Naive thymus-derived CD4-positive, alpha-beta T cell (primary cell): ENCODE data around the gene TSPAN4. TPM values are rescaled to one million over a fixed set of nuclear protein-coding genes. Genes with fewer than 3 reads are reported as not detected.
A peak's percentile ranks its signal among the peaks of the same experiment; 100 is the strongest.

ENCODE experiments used
- ATAC-seq: fragments of 150-1000 bp; cut with Tn5 transposase; 2 replicates; pipeline ENCODE4 v1.10.0; 2021; ENCODE audit warnings: mild to moderate bottlenecking, moderate library complexity
- CTCF ChIA-PET: fragments of 350-600 bp; sonication (Branson Sonifier 250); formaldehyde crosslinking; loops from one replicate; lab custom pipeline; 2021; ENCODE audit warnings: antibody characterized with exemption; lab: Charles Lee
- POLR2A ChIA-PET: fragments of 350-600 bp; sonication (Branson Sonifier 250); formaldehyde crosslinking; loops from one replicate; lab custom pipeline; 2021; ENCODE audit warnings: antibody characterized with exemption, inconsistent platforms; lab: Charles Lee
- DNase-seq, 9 donors: peaks; one replicate each; pipeline versions ENCODE4 v3.0.0 to v3.0.0-alpha.2; 2020 to 2022; ENCODE audit warnings: mixed read lengths in 1 of 9
- H3K27ac ChIP-seq: one replicate; pipeline ENCODE4 v1.7.0; 2013; ENCODE audit warnings: mild to moderate bottlenecking, low read depth, low read length, moderate library complexity
- H3K27me3 ChIP-seq, 2 donors: one replicate each; pipeline ENCODE4 v1.7.0; 2013; ENCODE audit warnings: low read length in 2 of 2, mild to moderate bottlenecking in 2 of 2, moderate library complexity in 2 of 2; ENCODE audit not compliant: control insufficient read depth in 2 of 2, insufficient read depth in 2 of 2
- H3K36me3 ChIP-seq, 3 experiments: 1 replicate in 2 of 3; 2 replicates in 1 of 3; pipeline ENCODE4 v1.7.0; 2013; ENCODE audit warnings: low read length in 3 of 3, mild to moderate bottlenecking in 3 of 3, moderate library complexity in 1 of 3; ENCODE audit not compliant: insufficient read depth in 3 of 3, control insufficient read depth in 2 of 3
- H3K4me1 ChIP-seq, 2 donors: one replicate each; pipeline ENCODE4 v1.7.0; 2013; ENCODE audit warnings: low read length in 2 of 2, mild to moderate bottlenecking in 2 of 2, moderate library complexity in 1 of 2; ENCODE audit not compliant: control insufficient read depth in 2 of 2, insufficient read depth in 2 of 2
- H3K4me3 ChIP-seq: 2 replicates; pipeline ENCODE4 v1.7.0; 2013; ENCODE audit warnings: mild to moderate bottlenecking, low read length
- H3K9me3 ChIP-seq, 3 experiments: 1 replicate in 2 of 3; 2 replicates in 1 of 3; pipeline ENCODE4 v1.7.0; 2013; ENCODE audit warnings: low read length in 3 of 3; ENCODE audit not compliant: control insufficient read depth in 2 of 3
- H3K27ac Mint-ChIP-seq, 9 donors: one replicate each; pipeline ENCODE4 v1.8.0; 2020 to 2022; ENCODE audit warnings: mixed read lengths in 9 of 9, mild to moderate bottlenecking in 8 of 9, moderate library complexity in 5 of 9, inconsistent platforms in 2 of 9
- H3K27me3 Mint-ChIP-seq, 5 donors: one replicate each; pipeline ENCODE4 v1.8.0; 2021 to 2022; ENCODE audit warnings: mixed read lengths in 5 of 5, mild to moderate bottlenecking in 1 of 5
- H3K36me3 Mint-ChIP-seq, 5 donors: one replicate each; pipeline ENCODE4 v1.8.0; 2020 to 2022; ENCODE audit warnings: mixed read lengths in 5 of 5, mild to moderate bottlenecking in 3 of 5, inconsistent platforms in 1 of 5
- H3K4me1 Mint-ChIP-seq, 7 donors: one replicate each; pipeline ENCODE4 v1.8.0; 2020 to 2022; ENCODE audit warnings: mixed read lengths in 7 of 7, mild to moderate bottlenecking in 3 of 7, inconsistent platforms in 1 of 7
- H3K4me3 Mint-ChIP-seq, 10 donors: one replicate each; pipeline ENCODE4 v1.8.0; 2020 to 2022; ENCODE audit warnings: mild to moderate bottlenecking in 10 of 10, mixed read lengths in 10 of 10, moderate library complexity in 6 of 10, inconsistent platforms in 2 of 10
- H3K9me3 Mint-ChIP-seq, 11 donors: one replicate each; pipeline ENCODE4 v1.8.0; 2020 to 2022; ENCODE audit warnings: mixed read lengths in 11 of 11, mild to moderate bottlenecking in 4 of 11, inconsistent platforms in 1 of 11, moderate library complexity in 1 of 11
- intact Hi-C, 2 donors: fragments of 100-400 bp; cut with micrococcal nuclease; formaldehyde crosslinking; loops; one replicate each; pipeline ENCODE4 v1.15.1; 2023
- polyA plus RNA-seq, 2 donors: library from polyadenylated mRNA; unstranded; fragments of 300-500 nt; fragmentation: Illumina TruSeq; gene quantifications; one replicate each; pipeline ENCODE4 v1.2.3, GENCODE V29; 2021
- total RNA-seq, 6 experiments: library from RNA in 5 of 6; stranded (reverse) in 5 of 6; gene quantifications; 1 replicate in 5 of 6; 2 replicates in 1 of 6; pipeline ENCODE4 v1.2.3 and lab custom pipeline; 2021 to 2026

The TSPAN4 gene
- total and polyA plus RNA-seq, 7 experiments from 2014 or later = 4.1 to 12.6 (median 5.7) TPM

DNA sequence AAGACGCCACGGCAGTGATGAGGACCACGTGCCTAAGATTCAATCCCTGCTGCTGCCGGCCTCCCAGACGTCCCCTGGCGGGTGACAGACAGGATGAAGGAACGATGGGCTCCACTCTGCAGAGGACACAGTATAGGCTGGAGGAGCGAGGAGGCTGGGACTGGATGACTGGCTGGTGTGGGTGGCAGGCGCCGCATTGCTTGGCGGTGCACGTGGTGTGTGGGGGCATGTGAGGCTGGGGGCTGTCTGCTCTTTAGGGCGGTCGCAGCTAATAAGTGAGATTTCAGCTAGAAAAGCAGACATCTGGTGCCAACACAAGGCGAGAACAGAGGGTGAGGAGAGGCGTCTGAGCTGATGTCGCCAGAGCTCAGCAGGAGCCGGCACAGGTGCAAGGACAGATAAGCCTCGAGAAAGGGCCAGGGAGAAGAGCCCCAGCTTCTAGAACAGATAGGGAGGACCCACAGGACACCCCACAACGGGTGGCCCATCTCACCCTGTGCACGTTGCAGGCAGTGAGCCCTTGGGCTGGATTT is 33.2 kb downstream of the TSPAN4 start:
- Mint-ChIP-seq H3K27ac (no peak overlapping the region), H3K36me3 (peaks cover 0 to 27% (median 8%) of the 10 kb centered on the region in 5 donors), H3K4me1 (peaks cover 0 to 8% (median 0%) of the 10 kb centered on the region in 7 donors), H3K9me3 (no peaks in the 10 kb centered on the region), H3K27me3 (no peaks in the 10 kb centered on the region), H3K4me3 (no peak overlapping the region)
- Histone ChIP-seq H3K36me3 (peaks cover 0 to 40% (median 0%) of the 10 kb centered on the region in 3 experiments), H3K27ac (no peak overlapping the region), H3K9me3 (no peaks in the 10 kb centered on the region), H3K4me1 (no peaks in the 10 kb centered on the region), H3K4me3 (no peak overlapping the region), H3K27me3 (no peaks in the 10 kb centered on the region)
- no peak for ATAC-seq
- ChIA-PET POLR2A (no interaction called here), CTCF (no interaction called here)
- no peak for DNase-seq
- intact Hi-C loops = no loop called here

DNA sequence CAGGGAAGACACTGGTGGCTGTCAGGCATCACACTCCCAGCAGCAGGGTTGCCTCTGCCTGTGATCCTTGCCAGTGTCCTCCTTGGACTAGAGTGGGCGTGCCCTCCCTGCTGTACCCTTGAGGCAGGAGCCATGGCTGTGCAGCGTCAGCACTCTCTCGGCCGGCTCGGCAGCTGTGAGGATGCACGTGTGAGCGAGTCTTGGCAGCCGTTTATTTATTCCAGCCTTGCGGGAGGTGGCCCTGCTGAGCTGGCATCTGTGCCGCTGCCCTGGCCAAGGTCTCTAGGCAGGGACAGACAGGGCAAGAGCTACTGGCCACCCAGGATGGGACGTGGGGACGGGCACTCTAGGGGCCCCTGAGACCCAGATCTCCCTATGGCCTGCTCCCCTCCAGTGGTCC is 33.9 kb downstream of the TSPAN4 start:
- H3K36me3 ChIP-seq = peaks cover 0 to 43% (median 0%) of the 10 kb centered on the region in 3 experiments
- no peaks in the 10 kb centered on the region for H3K27me3 ChIP-seq
- ATAC-seq (no peak), DNase-seq (no peak)
- H3K27ac ChIP-seq = no peak overlapping the region
- Mint-ChIP-seq H3K27ac (no peak overlapping the region), H3K9me3 (no peaks in the 10 kb centered on the region), H3K27me3 (no peaks in the 10 kb centered on the region), H3K4me3 (no peak overlapping the region), H3K4me1 (peaks cover 0 to 8% (median 0%) of the 10 kb centered on the region in 7 donors), H3K36me3 (peaks cover 0 to 30% (median 8%) of the 10 kb centered on the region in 5 donors)
- H3K4me1 ChIP-seq = no peaks in the 10 kb centered on the region
- H3K4me3 ChIP-seq = no peak overlapping the region
- H3K9me3 ChIP-seq = no peaks in the 10 kb centered on the region
- ChIA-PET CTCF (no interaction called here), POLR2A (no interaction called here)
- intact Hi-C loops = no loop called here

DNA sequence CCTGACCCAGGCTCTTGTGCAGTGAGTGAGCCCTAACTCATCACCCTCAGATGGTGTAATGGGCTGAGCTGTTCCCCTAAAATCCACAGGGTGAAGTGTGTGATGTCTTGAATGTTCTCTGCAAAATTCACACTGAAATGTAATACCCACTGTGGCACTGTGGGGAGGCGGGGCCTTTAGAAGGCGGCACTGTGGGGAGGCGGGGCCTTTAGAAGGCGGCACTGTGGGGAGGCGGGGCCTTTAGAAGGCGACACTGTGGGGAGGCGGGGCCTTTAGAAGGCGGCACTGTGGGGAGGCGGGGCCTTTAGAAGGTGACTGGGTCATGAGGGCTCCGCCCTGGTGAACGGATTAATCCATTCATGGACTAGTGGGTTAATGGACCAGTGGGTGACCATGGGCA is 34.9 kb downstream of the TSPAN4 start:
- no peaks in the 10 kb centered on the region for H3K27me3 Mint-ChIP-seq

DNA sequence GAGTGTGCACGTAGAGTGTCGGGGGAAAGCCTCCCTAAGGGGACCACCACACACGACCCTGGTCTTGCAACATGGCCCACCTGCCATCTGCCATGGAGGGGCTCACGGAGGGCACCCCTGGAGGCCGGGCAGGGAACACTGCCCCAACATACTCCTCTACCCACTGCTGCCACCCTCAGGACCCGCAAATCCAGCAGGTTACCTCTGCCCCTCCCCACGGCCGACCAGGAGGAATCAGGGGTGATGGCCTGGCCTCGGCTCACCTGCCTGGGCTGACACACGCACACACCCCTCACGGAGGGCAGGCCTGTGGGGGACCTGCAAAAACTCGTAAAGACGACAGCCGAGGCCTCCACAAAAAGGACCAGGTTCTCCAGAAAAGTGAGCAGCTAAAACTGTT is 37.8 kb downstream of the TSPAN4 start:
- Mint-ChIP-seq H3K4me3 (no peak overlapping the region), H3K4me1 (peaks cover 0 to 6% (median 0%) of the 10 kb centered on the region in 7 donors), H3K9me3 (no peaks in the 10 kb centered on the region), H3K36me3 (peaks cover 0 to 27% (median 10%) of the 10 kb centered on the region in 5 donors), H3K27me3 (no peaks in the 10 kb centered on the region), H3K27ac (no peak overlapping the region)
- DNase-seq (no peak), ATAC-seq (no peak)
- H3K27me3 ChIP-seq = no peaks in the 10 kb centered on the region
- intact Hi-C loops = no loop called here
- no peak overlapping the region for H3K4me3 ChIP-seq
- CTCF ChIA-PET = no interaction called here
- H3K36me3 ChIP-seq = peaks cover 0 to 50% (median 0%) of the 10 kb centered on the region in 3 experiments
- H3K4me1 ChIP-seq = no peaks in the 10 kb centered on the region
- POLR2A ChIA-PET = no interaction called here
- H3K9me3 ChIP-seq = no peaks in the 10 kb centered on the region
- no peak overlapping the region for H3K27ac ChIP-seq

More for the DNA sequence above, 34.9 kb downstream of the TSPAN4 start:
- Histone ChIP-seq H3K9me3 (no peaks in the 10 kb centered on the region), H3K4me1 (no peaks in the 10 kb centered on the region), H3K36me3 (peaks cover 0 to 44% (median 0%) of the 10 kb centered on the region in 3 experiments), H3K27ac (no peak overlapping the region), H3K27me3 (no peaks in the 10 kb centered on the region), H3K4me3 (no peak overlapping the region)
- POLR2A ChIA-PET = no interaction called here
- DNase-seq (no peak), ATAC-seq (no peak)
- intact Hi-C loops = no loop called here
- H3K36me3 Mint-ChIP-seq = peaks cover 0 to 37% (median 14%) of the 10 kb centered on the region in 5 donors
- H3K9me3 Mint-ChIP-seq = no peaks in the 10 kb centered on the region
- peaks cover 0 to 8% (median 0%) of the 10 kb centered on the region in 7 donors for H3K4me1 Mint-ChIP-seq
- no peak overlapping the region for H3K4me3 Mint-ChIP-seq
- CTCF ChIA-PET = no interaction called here
- H3K27ac Mint-ChIP-seq = no peak overlapping the region

DNA sequence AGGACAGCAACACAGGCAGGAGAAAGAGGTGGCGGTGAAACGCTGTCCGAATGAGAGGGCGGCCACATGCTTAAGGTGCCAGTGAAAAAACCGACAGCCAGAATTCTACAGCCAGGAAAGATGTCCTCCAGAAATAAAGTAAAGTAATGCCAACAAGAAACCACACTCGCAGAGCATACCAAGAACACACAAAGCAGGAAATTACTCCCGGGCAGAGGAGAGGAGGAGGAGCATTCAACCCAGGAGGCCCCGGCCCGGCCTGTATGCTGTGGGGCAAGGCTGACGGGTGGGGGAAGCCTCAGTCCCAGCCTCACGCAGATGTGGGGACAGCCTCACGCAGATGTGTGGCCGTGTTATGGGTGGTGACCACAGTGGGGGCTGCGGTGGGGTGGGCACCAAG is 39.9 kb downstream of the TSPAN4 start:
- Histone ChIP-seq H3K4me3 (no peak overlapping the region), H3K4me1 (no peaks in the 10 kb centered on the region), H3K27ac (no peak overlapping the region), H3K36me3 (peaks cover 0 to 53% (median 0%) of the 10 kb centered on the region in 3 experiments), H3K9me3 (no peaks in the 10 kb centered on the region), H3K27me3 (no peaks in the 10 kb centered on the region)
- H3K9me3 Mint-ChIP-seq = no peaks in the 10 kb centered on the region
- no peaks in the 10 kb centered on the region for H3K27me3 Mint-ChIP-seq
- H3K27ac Mint-ChIP-seq = peak overlapping the region in 1 of 9 donors; percentile 14
- intact Hi-C loops = no loop called here
- H3K36me3 Mint-ChIP-seq = peaks cover 0 to 24% (median 5%) of the 10 kb centered on the region in 5 donors
- ChIA-PET POLR2A (no interaction called here), CTCF (no interaction called here)
- no peak for DNase-seq
- H3K4me3 Mint-ChIP-seq = no peak overlapping the region
- ATAC-seq = no peak
- peaks cover 0 to 3% (median 0%) of the 10 kb centered on the region in 7 donors for H3K4me1 Mint-ChIP-seq

DNA sequence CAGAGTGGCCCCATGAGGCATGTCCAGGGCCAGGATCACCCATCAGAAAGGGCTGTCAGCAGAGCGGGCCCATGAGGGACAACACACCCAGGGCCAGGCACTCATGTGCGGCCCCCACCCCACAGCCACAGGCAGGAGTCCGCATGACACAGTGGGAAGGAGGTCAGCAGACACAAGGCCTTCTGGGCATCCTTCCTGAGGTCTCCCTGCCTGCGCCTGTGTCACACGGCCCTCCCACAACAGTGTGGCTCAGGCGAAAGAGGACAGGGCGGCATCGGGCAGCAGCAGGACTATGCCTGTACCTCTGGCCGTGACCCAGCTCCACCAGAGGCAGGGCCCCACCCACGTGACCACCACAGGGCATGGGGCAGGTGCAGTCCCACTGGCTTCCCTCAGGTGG is 40.9 kb downstream of the TSPAN4 start:
- CTCF ChIA-PET = no interaction called here
- ATAC-seq (no peak), DNase-seq (no peak)
- POLR2A ChIA-PET = no interaction called here
- Mint-ChIP-seq H3K27me3 (no peaks in the 10 kb centered on the region), H3K9me3 (no peaks in the 10 kb centered on the region), H3K27ac (no peak overlapping the region), H3K4me1 (peaks cover 0 to 3% (median 0%) of the 10 kb centered on the region in 7 donors), H3K4me3 (no peak overlapping the region), H3K36me3 (peaks cover 0 to 21% (median 5%) of the 10 kb centered on the region in 5 donors)
- H3K27ac ChIP-seq = no peak overlapping the region
- intact Hi-C loops = no loop called here
- no peaks in the 10 kb centered on the region for H3K27me3 ChIP-seq
- no peaks in the 10 kb centered on the region for H3K9me3 ChIP-seq
- H3K4me1 ChIP-seq = no peaks in the 10 kb centered on the region
- peaks cover 0 to 60% (median 0%) of the 10 kb centered on the region in 3 experiments for H3K36me3 ChIP-seq
- H3K4me3 ChIP-seq = no peak overlapping the region

DNA sequence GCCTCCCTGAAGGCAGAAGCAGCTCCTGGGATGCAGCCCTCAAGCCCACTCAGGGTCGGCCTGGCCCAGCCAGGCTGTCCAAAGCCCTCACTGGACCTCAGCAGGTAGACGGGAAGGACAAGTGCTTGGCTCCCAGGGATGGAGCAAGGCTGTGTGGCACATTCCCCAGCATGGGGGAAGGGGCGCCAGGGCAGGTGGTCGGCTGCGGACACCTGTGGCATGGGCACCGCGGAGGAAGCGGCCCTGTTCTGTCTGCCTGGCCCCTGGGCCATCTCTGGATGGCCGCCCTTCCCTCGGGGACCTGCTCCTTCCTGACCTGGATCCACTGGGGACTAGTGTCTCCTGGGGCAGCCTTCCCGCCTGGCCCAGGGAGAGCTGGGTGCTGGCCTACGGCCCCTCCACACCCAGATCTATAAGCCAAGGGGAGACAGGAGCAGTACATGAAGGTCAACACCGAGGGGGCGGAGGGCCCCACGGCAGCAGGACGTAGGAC is 42.0 kb downstream of the TSPAN4 start:
- H3K36me3 Mint-ChIP-seq = peaks cover 0 to 17% (median 5%) of the 10 kb centered on the region in 5 donors
- ATAC-seq = no peak
- no peaks in the 10 kb centered on the region for H3K9me3 ChIP-seq
- H3K27me3 ChIP-seq = no peaks in the 10 kb centered on the region
- intact Hi-C loops = no loop called here
- H3K27ac ChIP-seq = no peak overlapping the region
- ChIA-PET CTCF (no interaction called here), POLR2A (no interaction called here)
- no peaks in the 10 kb centered on the region for H3K27me3 Mint-ChIP-seq
- peaks cover 0 to 3% (median 0%) of the 10 kb centered on the region in 7 donors for H3K4me1 Mint-ChIP-seq
- no peaks in the 10 kb centered on the region for H3K4me1 ChIP-seq
- peaks cover 0 to 62% (median 0%) of the 10 kb centered on the region in 3 experiments for H3K36me3 ChIP-seq
- H3K4me3 Mint-ChIP-seq = no peak overlapping the region
- no peak for DNase-seq
- H3K4me3 ChIP-seq = no peak overlapping the region
- H3K9me3 Mint-ChIP-seq = no peaks in the 10 kb centered on the region
- no peak overlapping the region for H3K27ac Mint-ChIP-seq
